DMS53 (cell line): ENCODE data around the gene HSPA4.
"Not testable (repeated sequence)": the region's sequence is repeated elsewhere in the genome, so short reads cannot be mapped to it uniquely, and the experiment has no call there.

ENCODE experiments used
- DNase-seq: peaks from one replicate; lab custom pipeline; 2025; lab: John Stamatoyannopoulos, UW

HSPA4 gene

GRCh38 chr5:133050521-133050920, 1.3 kb upstream of the HSPA4 start:
- peak; percentile 46 for DNase-seq

GRCh38 chr5:133051061-133051541, 712 bp upstream of the HSPA4 start:
- DNase-seq = peak; percentile 74

- peak; percentile 86 for DNase-seq
Observed at GRCh38 chr5:133052317-133053175, 733 bp downstream of the HSPA4 start.

GRCh38 chr5:133053448-133053847, 1.6 kb downstream of the HSPA4 start:
- DNase-seq = no peak

- DNase-seq = no peak
Observed at GRCh38 chr5:133054697-133055471, 3.1 kb downstream of the HSPA4 start.

- no peak for DNase-seq
Observed at GRCh38 chr5:133056891-133057290, 5.1 kb downstream of the HSPA4 start.

- DNase-seq = no peak
Observed at GRCh38 chr5:133059621-133060020, 7.8 kb downstream of the HSPA4 start.

GRCh38 chr5:133062276-133062675, 10.5 kb downstream of the HSPA4 start:
- DNase-seq = no peak

GRCh38 chr5:133063965-133064364, 12.2 kb downstream of the HSPA4 start:
- no peak for DNase-seq

GRCh38 chr5:133065471-133065870, 13.7 kb downstream of the HSPA4 start:
- DNase-seq = no peak

GRCh38 chr5:133066045-133066444, 14.2 kb downstream of the HSPA4 start:
- no peak for DNase-seq

- no peak for DNase-seq
Observed at GRCh38 chr5:133072021-133072420, 20.2 kb downstream of the HSPA4 start.

GRCh38 chr5:133075572-133076536, 24.0 kb downstream of the HSPA4 start:
- no peak for DNase-seq

GRCh38 chr5:133079048-133079447, 27.2 kb downstream of the HSPA4 start:
- no peak for DNase-seq

GRCh38 chr5:133081036-133081435, 29.2 kb downstream of the HSPA4 start:
- no peak for DNase-seq

- DNase-seq = no peak
Observed at GRCh38 chr5:133081703-133082102, 29.9 kb downstream of the HSPA4 start.

GRCh38 chr5:133082128-133082527, 30.3 kb downstream of the HSPA4 start:
- no peak for DNase-seq

- DNase-seq = no peak
Observed at GRCh38 chr5:133083901-133084300, 32.1 kb downstream of the HSPA4 start.

GRCh38 chr5:133085171-133085570, 33.4 kb downstream of the HSPA4 start:
- not testable (repeated sequence) for DNase-seq

GRCh38 chr5:133086366-133086875, 34.6 kb downstream of the HSPA4 start:
- DNase-seq = no peak

GRCh38 chr5:133088064-133088463, 36.3 kb downstream of the HSPA4 start:
- DNase-seq = no peak

GRCh38 chr5:133091034-133091433, 39.2 kb downstream of the HSPA4 start:
- no peak for DNase-seq
